SH-SY5Y (cell line): Measurements from ENCODE around the gene RIN1.
A peak's percentile ranks its signal among the peaks of the same experiment; 100 is the strongest.

Experiments used
- GATA2 ChIP-seq: IDR thresholded peaks from 2 replicates; pipeline ENCODE4 v1.6.1; 2011; ENCODE audit warnings: mild to moderate bottlenecking, low read depth, low read length
- GATA3 ChIP-seq: IDR thresholded peaks from 2 replicates; pipeline ENCODE4 v1.6.1; 2011; ENCODE audit warnings: low read depth, mild to moderate bottlenecking, low read length, moderate library complexity

RIN1 gene

GRCh38 chr11:66362481-66363147 is 26.4 kb upstream of the RIN1 start:
- TF ChIP-seq GATA2 (no peak), GATA3 (no peak)

GRCh38 chr11:66361502-66361941 is 25.3 kb upstream of the RIN1 start:
- TF ChIP-seq GATA2 (no peak), GATA3 (no peak)

GRCh38 chr11:66360406-66361073 is 24.3 kb upstream of the RIN1 start:
- TF ChIP-seq GATA3 (no peak), GATA2 (no peak)

- TF ChIP-seq GATA3 (no peak), GATA2 (no peak)
Measured at GRCh38 chr11:66359662-66360087, 23.4 kb upstream of the RIN1 start.

GRCh38 chr11:66349084-66349386 is 12.8 kb upstream of the RIN1 start:
- no peak for TF ChIP-seq GATA2
- no peak for TF ChIP-seq GATA3

GRCh38 chr11:66347425-66348276 is 11.4 kb upstream of the RIN1 start, which contains the start of gene B4GAT1:
Gene B4GAT1, minus strand, starts transcription at chr11:66347629. Its CDS starts 84 bp downstream, at chr11:66347545.
- TF ChIP-seq GATA2 (peak; percentile 52; the same call in 1 of the 2 replicates), GATA3 (no peak)

GRCh38 chr11:66346476-66347424 is 10.5 kb upstream of the RIN1 start:
- TF ChIP-seq GATA2 = no peak
- TF ChIP-seq GATA3 = no peak

- TF ChIP-seq GATA3 (no peak), GATA2 (no peak)
Measured at GRCh38 chr11:66345316-66345649, 9.0 kb upstream of the RIN1 start.

GRCh38 chr11:66344550-66345315 is 8.5 kb upstream of the RIN1 start, which contains the start of gene BRMS1:
Gene BRMS1, minus strand, starts transcription at chr11:66345104. Its CDS starts 2,870 bp downstream, at chr11:66342234.
- TF ChIP-seq GATA3 (no peak), GATA2 (no peak)

GRCh38 chr11:66343176-66343575 is 6.9 kb upstream of the RIN1 start:
- TF ChIP-seq GATA3 (no peak), GATA2 (no peak)

GRCh38 chr11:66341502-66342126 is 5.4 kb upstream of the RIN1 start:
- TF ChIP-seq GATA3 (no peak), GATA2 (no peak)
